Amniotic stem cell (primary cell): ENCODE results near the gene TRAF5.
A peak's percentile ranks its signal among the peaks of the same experiment; 100 is the strongest.
"Not testable (repeated sequence)": the region's sequence is repeated elsewhere in the genome, so short reads cannot be mapped to it uniquely, and the experiment has no call there.

Experiments used
- DNase-seq: peaks from one replicate; lab custom pipeline; 2025; lab: John Stamatoyannopoulos, UW

Gene TRAF5

DNA sequence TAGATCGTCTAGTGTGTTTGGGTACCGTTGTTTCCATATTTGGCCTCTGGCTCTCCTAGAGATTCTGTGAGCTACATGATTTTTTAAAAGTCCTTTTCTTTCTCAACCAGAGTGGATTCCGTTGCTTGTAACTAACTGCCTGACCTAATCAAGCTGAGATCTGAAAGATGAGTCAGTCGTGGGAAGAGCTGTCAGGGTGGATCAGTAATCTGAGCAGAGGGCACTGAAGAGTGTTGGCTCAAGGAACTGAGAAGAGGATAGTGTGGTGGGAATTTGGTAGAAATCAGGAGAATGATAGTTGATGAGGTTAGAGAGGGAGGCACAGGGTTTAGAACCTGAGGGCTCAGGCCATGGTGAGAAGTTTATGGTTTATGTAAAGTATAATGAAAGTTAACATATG, 52.2 kb downstream of the TRAF5 start:
- peak; percentile 17 for DNase-seq

DNA sequence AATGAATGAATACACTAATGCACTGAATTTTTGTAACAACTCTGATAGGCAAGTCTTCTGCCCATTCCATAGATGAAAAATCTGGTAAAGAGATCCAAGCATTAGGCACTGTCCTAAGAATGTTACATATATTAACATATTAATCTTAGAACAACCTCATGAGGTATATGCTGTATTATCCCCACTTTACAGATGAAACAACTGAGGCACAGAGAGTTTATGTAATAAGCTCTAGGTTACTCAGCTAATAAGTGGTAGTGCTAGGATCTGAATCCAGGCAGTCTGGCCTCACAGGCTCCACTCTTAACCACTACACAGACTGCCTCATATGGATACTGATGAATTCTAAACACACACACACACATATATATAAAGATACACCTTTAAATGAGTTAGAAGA, 52.8 kb downstream of the TRAF5 start:
- no peak for DNase-seq

DNA sequence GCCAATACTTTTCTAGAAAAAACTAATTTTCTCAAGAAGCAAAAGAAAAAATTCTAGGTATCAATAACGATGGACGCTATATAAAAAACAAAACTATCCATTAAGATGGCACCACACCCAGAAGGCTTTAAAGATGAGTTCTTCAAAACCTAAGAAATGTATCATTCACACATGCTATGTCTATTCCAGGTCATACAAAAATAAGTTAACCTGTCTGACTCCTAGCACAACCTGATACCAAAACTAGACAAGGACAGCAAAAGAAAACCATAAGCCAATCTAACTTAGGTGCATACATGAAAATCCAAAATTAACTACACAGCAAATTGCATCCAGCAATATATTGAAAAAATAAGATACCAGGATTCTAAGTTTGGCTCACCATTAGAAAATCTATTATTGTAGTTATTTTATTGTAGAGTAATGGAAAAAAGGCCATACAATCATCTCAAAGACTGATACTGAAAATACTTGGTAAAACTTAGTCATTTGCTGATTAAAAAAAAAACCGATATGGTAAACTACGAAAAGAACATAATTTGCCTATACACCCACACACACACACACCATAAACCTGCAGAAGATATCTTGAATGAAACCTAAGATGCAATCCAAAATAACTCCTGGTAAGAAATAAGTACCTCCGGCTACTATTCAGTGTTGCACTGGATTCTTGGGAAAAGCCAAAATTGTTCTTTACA, 55.0 kb downstream of the TRAF5 start:
- DNase-seq: no peak

DNA sequence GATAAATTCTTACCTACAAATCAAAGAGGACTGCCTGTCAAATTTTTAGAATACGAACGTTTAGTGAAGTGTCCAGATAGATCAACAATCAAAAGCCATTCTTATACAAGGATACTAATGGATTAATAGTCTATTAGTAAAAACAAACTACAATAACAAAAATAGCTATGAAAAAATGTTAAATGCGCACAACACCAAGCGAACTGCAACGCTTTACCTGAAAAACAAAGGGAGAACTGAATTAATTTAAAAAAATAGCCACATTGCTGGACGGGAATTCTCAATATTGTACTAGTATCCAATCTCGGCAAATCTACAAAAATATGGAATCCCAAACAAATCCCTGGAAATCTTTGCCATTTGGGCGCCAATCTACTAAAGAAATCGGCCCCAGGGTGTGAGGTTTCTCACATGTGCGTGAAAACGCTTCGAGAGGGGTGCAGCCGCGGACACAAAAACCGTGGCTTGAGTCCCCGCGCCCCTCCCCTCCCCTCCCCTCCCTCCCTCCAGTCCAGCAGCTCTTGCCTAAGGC, 55.6 kb downstream of the TRAF5 start:
- no peak for DNase-seq

DNA sequence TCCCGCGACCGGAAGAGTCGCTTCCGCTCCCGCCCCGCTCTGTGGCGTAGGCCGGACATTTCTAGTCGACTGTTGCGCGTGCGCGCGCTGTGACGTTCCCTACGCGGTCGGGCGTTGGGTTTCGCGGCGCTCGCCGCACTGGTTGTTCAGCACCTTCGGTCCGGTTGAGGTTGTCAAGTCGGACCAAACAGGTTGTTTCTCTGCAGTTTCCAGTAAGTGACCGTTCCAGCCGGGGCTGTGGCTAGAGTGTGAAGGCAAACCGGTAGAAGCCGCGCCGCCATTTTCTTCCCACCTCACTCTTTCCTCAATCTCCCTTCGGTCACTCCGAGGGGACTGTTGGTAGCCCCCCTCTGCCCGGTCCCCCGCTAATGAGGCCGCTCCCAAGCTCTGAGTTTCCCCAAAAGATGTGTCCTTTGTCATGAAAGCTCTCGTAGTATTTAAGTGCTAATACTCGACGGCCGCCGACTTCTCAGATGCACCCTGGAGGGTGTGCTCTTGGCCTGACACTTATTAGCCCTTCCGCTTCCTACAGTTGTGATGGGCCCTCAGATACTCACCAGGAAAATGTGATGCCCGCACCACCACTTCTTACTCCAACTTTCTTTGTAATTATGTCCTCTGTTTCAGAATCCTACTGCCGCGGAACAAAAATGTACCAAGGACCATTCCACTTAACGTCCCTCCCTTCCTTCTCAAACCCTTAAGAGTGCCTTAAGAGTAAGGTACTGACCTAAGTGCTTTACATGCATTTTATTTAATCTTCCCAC, 56.3 kb downstream of the TRAF5 start:
- peak; percentile 74 for DNase-seq

DNA sequence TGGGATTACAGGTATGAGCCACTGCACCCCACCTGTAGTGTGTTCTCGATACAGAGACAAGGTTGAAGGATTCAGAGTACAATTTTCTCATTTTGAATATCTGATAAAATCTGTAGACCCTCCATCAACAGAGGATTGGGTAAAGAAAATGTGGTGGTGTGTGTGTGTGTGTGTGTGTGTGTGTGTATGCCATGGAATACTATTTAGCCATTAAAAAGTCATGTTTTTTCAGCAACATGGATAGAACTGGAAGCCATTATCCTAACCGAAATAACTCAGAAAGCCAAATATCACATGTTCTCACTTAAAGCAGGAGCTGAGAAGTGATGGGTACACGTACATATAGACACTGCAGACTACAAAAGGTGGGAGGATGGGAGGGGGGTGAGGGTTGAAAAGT, 57.9 kb downstream of the TRAF5 start:
- no peak for DNase-seq

DNA sequence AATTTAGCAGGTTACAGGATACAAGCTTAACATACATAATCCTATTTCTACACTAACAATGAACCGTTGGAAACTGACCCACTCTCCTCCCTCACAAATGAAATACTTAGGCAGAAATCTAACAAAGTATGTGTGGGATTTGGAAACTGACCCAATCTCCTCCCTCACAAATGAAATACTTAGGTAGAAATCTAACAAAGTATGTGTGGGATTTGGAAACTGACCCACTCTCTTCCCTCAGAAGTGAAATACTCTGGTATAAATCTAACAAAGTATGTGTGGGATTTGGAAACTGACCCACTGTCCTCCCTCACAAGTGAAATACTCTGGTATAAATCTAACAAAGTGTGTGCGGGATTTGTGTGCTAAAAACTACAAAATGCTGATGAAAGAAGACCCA, 60.3 kb downstream of the TRAF5 start:
- DNase-seq: no peak

DNA sequence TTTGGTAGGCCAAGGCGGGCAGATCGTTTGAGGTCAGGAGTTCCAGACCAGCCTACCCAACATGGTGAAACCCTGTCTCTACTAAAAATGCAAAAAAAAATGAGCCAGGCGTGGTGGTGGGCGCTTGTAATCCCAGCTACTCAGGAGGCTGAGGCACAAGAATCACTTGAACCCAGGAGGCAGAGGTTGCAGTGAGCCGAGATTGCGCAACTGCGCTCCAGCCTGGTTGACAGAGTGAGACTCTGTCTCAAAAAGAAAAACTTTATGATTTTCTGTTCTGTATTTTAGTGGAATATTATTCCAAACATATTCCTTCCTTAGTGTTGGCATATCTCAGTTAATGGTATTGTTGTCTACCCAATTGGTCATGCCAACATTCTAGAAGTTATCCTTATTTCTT, 64.2 kb downstream of the TRAF5 start:
- not testable (repeated sequence) for DNase-seq

DNA sequence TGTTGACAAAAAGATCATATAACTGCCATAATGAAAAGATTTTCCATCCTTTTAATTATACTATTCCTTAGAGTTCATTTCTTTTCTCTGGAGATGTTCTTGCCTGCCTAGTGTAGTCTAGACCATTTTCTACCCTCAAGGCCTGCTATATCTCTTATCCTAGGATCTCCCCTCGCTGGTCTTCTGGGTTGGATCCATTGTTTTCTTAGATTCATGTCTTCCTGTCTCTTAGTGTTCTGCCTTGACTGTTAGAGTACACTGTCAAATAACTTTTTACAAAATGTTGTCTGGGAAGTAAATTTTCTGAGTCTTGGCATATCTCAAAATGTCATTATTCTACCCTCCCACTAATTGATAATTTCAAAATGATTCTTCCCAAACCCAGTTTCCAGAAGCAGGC, 66.6 kb downstream of the TRAF5 start:
- DNase-seq: no peak

DNA sequence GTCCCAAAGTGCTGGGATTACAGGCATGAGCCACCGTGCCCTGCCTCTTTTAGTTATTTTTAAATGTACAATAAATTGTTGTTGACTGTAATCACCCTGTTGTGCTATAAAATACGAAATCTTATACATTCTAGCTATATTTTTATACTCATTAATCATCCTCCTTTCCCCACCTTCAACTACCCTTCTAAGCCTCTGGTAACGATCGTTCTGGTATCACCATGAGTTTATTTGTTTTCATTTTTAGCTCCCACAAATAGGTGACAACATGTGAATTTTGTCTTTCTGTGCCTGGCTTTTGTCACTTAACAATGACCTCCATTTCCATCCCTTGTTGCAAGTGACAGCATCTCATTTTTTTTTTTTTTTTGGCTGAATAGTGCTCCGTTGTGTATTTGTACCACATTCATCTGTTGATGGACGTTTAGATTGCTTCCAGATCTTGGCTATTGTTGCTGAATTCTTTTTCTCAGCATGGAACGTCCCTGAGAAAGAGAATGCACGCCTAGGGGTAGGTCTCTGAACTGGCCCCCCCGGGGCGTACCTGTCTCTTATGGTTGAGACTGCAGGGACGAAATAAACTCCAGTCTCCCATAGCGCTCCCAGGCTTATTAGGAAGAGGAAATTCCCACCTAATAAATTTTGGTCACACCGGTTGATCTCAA, 71.8 kb downstream of the TRAF5 start:
- not testable (repeated sequence) for DNase-seq

DNA sequence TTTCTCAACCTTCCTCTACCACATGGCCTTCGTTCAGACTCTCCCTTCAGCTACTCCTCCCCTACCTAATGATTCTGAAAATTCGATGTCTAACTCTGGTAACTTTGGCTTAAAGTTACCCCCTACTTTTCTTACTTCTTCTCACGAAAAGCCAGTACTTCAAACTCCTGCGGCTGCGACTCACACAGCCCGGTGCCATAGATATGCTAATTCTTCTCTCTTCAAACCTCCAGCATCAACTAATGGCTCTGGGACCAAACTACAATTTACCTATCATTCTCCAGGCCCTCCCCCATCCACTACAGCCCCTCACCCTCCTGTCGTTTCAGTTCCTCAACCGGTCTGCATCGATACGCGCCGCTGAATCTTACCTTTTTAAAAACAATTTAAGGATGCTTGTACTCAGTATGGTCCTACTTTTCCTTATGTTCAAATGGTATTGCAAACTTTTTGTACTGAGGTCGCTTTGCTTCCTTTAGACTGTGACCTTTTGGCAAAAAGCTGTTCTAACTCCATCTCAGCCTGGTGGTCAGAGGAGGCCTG, 73.3 kb downstream of the TRAF5 start:
- not testable (repeated sequence) for DNase-seq

DNA sequence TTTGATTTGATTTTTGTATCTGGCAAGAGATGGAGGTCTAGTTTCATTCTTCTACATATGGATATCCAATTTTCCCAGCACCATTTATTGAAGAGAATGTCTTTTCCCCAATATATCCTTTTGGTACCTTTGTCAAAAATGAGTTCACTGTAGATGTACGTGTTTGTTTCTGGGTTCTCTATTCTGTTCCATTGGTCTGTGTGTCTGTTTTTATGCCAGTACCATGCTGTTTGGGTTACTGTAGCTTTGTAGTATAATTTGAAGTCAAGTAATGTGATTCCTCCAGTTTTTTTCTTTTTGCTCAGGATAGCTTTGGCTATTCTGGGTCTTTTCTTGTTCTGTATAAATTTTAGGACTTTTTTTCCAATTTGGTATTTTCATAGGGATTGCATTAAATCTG, 75.1 kb downstream of the TRAF5 start:
- not testable (repeated sequence) for DNase-seq

DNA sequence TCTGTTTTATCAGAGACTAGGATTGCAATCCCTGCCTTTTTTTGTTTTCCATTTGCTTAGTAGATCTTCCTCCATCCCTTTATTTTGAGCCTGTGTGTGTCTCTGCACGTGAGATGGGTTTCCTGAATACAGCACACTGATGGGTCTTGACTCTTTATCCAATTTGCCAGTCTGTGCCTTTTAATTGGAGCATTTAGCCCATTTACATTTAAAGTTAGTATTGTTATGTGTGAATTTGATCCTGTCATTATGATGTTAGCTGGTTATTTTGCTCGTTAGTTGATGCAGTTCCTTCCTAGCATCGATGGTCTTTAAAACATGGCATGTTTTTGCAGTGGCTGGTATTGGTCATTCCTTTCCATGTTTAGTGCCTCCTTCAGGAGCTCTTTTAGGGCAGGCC, 79.5 kb downstream of the TRAF5 start:
- DNase-seq: not testable (repeated sequence)

DNA sequence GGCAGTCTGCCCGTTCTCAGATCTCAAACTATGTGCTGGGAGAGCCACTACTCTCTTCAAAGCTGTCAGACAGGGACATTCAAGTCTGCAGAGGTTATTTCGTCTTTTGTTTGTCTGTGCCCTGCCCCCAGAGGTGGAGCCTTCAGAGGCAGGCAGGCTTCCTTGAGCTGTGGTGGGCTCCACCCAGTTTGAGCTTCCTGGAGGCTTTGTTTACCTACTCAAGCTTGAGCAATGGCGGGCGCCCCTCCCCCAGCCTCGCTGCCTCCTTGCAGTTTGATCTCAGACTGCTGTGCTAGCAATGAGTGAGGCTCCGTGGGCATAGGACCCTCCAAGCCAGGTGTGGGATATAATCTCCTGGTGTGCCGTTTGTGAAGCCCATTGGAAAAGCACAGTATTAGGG, 81.1 kb downstream of the TRAF5 start:
- not testable (repeated sequence) for DNase-seq

DNA sequence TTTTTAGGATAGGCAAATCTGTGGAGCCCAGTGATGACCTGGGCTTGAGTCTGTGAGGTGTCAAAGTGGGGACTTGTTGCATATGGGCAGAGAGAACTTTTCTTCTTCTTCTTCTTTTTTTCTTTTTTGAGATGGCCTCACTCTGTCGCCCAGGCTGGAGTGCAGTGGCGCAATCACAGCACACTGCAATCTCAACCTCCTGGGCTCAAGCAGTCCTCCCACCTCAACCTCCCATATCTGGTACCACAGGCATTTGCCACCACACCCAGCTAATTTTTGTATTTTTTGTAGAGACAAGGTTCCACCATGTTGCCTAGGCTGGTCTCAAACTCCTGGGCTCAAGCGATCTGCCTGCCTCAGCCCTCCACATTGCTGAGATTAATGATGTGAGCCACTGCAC, 85.0 kb downstream of the TRAF5 start:
- DNase-seq: no peak

DNA sequence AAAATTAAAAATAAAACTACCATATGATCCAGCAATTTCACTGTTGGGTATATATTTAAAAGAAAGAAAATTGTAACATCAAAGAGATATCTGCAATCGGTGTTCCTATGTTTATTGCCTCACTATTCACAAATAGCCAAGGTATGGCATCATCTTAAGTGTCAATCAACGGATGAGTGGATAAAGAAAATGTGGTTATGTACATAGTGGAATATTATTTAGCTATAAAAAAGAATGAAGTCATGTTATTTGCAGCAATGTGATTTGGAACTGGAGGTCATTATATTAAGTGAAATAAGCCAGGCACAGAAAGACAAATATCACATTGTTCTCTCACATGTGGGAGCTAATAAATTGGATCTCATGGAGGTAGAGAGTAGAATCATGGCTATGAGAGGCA, 89.1 kb downstream of the TRAF5 start:
- no peak for DNase-seq

DNA sequence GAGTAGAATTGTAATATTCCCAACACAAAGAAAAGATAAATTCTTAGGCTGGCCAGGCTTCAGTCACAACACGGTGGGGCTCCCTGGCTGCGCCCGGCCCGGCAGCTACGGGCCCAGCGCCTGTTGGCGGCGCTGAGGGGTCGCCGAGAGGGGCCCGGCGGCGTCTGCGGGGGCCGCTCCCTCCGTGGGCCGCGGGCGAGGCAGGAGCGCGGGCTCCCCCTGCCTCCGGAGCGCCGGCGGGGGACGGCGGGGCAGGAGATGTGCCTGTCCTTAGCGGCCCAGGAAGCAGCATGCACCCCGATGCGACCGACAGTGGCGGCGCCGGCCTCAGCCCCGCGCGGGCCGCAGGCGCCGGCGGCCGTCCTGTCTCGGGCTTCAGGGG, 89.6 kb downstream of the TRAF5 start:
- DNase-seq: not testable (repeated sequence)

DNA sequence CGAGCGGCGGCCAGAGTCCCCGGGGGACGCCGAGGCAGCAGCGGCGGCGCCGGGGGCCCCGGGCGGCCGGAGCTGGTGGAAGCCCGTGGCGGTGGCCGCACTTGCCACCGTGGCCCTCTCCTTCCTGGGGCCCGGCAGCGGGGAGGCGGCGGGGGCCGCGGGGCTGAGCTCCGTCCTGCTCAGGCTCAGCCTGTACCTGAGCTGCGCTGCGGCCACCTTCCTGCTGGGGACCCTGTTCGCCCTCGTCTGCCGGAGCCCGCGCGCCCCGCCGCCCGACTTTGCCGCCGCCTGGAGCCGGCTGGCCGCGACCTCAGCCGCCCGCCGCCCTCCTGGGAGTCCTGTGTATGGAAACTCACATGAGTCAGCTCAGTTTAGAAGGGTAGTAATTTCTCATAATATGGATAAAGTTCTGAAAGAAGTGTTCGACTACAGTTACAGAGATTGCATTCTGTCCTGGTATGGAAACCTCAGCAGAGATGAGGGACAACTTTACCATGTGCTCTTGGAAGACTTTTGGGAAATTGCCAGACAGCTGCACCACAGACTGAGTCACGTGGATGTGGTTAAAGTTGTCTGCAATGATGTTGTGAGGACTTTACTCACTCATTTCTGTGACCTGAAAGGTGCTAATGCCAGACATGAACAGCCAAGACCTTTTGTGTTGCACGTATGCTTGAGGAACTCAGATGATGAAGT, 90.1 kb downstream of the TRAF5 start:
- not testable (repeated sequence) for DNase-seq

DNA sequence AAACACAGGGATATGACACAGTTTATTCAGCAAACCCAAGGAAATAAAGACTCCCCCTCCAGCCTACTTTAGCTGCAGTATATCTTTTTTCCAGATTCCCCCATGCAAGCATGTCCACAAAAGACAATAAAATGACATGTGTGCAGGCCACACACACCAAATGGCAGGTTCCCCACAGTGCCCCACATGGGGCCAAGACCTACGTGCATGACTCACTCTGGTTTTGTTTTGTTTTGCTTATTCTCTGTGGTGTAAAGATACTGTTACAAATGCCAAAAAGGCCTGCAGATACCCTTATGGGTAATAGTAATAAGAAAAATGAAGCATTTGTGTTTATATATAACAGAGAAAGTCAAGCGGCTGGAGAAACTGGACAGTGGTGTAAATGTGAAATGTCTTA, 93.8 kb downstream of the TRAF5 start:
- DNase-seq: peak; percentile 12

DNA sequence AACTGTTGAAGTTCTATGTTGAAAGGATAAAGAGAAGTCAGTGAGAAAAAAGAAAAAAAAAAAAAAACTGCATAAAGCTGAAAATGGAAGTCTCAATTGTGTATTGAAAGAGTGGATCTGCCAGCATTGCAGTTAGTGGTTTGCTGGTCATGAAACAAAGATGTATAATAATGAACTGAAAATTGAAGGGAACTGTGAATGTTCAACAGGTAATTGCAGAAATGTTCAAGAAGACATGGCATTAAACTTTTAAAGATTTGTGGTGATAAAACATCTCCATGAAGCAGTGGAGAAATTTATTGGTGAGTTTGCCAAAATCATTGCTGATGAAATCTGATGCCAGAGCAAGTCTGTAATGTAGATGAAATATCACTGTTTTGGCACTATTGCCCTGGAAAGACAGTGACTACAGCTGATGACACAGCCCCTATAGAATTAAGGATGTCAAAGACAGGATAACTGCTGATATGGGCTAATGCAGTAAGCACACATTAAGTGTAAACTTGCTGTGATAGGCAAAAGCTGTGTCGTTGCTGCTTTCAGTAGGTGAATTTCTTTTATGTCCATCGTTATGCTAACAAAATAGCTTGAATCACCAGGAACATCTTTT, 94.3 kb downstream of the TRAF5 start:
- no peak for DNase-seq

DNA sequence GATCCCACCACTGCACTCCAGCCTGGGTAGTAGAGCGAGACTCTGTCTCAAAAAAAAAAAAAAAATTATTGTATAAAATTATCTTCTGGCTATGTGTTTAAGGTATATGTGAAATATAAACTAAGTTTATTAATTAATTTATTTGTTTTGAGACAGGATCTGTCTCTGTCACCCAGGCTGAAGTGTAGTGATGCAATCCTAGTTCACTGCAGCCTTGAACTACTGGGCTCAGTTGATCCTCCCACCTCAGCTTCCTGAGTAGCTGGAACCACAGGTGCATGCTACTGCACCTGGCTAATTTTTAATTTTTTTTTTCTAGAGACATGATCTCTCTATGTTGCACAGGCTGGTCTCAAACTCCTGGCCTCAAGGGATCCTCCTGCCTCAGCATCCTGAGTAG, 97.4 kb downstream of the TRAF5 start:
- DNase-seq: no peak
